NCI-H146 treated with DMSO at 0.1 percent for 48 hours (cell line): Measurements from ENCODE around the gene LEMD1.
A peak's percentile ranks its signal among the peaks of the same experiment; 100 is the strongest.

ENCODE experiments used
- DNase-seq: peaks from one replicate; lab custom pipeline; 2025; ENCODE audit not compliant: unreplicated experiment; lab: John Stamatoyannopoulos, UW

Gene LEMD1, protein sequence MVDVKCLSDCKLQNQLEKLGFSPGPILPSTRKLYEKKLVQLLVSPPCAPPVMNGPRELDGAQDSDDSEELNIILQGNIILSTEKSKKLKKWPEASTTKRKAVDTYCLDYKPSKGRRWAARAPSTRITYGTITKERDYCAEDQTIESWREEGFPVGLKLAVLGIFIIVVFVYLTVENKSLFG

DNA sequence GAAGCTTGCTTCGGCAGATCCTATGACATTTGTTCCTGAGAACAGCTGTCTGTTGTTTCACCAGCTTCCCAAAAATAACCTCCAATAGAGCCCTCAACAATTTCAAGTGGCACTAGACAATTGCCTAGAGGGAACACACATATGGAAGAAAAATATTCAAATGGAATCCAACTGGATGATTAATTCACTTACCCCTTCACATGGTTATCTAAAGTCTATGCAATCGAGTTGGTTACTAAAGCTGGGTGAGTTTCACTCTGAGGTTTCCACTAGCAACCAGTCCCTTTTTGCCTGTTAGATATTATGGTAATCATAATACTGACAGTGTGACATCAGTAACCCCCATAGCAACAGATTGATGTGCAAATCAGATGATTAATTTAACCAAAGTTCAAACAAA is at the start of gene LEMD1:
LEMD1 (minus strand) TSS at position 259 of the 400 bp plus-strand sequence. CDS start 1,520 bp downstream, outside the sequence.
- DNase-seq = no peak

DNA sequence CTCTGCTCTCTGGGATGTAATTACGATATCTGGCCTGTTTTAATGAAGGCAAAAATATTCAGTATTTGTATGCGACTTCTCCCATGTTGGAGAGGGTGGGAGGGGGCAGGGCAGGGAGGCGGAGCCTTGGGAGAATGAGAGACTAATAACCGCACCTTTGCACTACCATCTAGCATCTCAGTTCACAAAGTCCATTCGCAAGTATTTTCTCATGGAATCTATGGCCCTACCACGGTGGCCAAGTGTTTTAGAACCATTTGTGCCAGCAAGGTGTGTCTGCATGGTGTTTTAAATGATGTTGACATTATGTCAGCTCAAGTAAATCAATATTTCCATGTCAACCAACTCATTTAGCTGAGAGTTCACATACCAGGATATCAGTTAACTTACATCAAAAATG is 48.3 kb upstream of the LEMD1 start:
- DNase-seq = no peak

DNA sequence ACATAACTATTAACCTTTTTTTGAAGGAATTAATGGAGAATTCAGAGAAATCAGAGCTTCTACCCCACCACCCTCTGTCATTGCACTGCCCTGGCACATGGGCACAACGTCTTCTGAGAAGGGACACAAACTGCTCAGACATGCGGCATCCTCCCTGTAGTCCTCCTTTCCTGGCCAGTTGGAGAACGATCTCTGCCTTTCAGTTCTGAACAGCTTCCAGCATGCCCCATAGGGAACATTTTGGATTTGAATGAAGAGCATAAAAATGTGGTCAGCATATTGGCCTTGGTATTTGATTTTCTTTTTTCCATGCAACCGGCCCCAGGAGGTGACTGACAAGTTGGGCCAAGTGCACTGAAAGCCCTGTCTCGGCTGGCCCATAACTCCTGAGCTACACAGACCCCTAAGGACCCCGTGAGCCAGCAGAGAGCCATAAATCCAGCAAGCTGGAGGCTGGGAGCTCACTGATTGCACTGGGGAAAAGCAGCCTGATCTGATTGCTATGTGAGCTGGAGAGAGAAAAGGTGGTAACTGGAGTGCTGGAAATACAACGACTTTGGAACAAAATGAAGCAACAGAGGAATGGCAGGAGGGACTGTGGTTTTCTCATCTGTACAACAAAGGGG is 44.9 kb upstream of the LEMD1 start:
- no peak for DNase-seq

DNA sequence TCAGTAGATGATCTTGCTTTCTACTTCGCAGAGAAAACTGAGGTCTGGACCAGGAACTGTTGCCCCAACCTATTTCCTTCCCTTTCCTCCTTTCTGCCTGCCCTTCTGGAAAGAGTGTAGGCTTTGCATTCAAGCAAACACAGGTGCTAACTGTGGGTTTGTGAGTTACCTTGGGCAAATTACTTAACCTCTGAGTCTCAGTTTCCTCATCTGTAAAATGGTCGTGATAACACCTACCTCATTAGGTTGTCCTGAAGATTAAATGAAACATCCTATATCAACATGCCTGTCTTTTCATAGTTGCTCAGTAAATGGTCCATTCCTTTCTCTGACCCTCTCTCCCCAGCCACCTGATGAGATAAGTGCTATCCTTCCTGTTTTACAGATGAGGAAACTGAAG is 43.5 kb upstream of the LEMD1 start:
- DNase-seq = no peak

DNA sequence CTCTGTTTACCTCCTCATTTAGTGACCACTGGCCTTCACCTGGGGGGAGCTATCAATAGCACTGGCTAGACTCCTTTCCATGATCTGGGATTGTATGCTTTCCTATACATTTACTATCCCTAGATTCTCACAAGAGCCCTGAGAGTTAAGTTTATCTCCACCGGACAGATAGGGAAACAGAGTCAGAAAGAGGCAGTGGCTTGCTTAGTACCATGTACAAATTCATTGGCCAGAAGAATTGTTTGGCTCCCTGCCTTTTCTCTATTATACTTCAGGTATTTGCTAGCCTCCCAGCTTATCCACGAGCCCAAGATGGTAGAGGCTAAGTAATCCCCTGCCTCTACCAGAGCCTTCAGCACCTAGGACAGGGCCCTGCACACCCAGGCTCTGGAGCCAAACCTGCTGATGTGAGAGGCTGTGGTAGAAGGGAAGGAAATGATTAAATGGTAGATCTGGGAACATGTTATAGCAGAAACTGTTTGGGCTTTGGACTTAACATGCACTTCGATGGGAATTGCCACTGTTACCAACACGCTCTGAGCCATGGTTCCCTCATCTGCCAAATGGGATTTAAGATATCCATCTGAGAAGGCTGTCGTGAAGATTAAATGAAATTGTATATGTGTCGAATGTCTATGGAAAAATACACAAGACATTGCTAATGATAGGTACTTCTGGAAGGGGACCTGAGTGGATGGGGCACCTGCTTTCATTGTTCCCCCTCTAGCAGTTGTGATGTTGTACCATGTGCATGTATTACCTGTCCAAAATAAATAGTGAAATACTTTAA is 37.1 kb upstream of the LEMD1 start:
- no peak for DNase-seq

DNA sequence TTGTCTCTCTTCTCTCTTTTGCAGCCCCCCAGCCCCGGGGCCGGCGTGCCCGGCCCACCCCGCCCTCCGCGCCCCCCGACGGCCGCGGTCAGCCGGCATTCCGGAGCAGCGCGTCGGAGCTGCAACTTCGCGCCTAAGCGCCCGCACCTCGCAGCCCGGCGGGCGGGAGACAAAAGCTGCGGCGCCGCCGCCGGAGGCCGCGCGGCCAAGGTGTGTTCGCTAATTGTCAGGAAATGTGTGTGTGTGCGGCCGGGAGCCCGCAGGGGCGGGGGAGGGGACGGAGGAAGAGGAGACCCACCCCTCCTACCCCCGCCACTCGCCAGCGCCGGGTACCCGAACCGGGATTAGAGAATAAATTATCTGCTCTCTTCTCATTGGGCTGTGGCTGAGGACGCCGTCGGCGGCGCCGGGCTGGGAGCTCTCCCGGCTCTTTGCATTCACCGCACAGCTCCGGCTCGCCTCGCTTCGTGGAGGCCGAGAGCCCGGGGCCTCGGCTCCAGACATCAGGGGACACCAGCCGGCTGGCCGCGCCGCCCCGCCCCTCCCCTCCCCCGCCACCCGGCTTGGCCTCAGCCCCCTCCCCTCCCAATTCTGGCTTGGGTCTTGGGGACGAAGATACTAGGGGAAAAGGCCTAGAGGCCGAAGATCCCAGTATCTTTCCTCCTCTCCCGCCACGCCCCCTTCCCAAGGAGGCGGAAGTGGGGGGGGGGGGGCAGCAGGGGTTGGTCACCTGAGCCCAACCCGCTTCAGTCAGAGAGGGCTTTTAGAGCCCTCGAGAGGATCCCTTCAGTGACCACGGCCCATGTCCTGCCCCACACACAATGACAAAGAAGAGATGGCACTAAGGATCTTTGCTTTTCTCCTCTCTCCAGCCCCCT is 35.3 kb upstream of the LEMD1 start:
- DNase-seq = peak; percentile 63

DNA sequence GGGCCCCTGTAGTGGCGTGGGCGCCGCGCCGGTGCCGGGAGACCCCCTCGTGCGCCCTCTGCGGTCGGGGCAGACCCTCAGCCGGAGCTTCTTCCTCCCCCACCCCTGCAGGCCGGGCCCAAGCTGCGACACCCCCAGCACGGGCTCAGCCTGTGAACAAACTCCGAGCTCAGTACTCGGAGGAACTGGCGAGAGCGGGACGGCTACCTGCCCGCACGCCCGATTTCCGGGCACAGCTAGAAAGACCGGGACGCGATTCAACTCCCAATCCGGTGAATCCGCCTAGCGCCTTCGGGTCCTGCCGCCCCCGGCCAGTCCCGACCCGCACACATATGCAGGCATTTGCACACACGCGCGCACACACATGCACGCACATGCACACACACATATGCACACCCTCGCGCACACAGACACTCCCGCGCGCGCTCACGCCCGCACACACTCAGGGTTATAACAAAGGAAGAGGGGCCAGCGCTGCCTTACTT is 34.6 kb upstream of the LEMD1 start:
- peak; percentile 33 for DNase-seq

DNA sequence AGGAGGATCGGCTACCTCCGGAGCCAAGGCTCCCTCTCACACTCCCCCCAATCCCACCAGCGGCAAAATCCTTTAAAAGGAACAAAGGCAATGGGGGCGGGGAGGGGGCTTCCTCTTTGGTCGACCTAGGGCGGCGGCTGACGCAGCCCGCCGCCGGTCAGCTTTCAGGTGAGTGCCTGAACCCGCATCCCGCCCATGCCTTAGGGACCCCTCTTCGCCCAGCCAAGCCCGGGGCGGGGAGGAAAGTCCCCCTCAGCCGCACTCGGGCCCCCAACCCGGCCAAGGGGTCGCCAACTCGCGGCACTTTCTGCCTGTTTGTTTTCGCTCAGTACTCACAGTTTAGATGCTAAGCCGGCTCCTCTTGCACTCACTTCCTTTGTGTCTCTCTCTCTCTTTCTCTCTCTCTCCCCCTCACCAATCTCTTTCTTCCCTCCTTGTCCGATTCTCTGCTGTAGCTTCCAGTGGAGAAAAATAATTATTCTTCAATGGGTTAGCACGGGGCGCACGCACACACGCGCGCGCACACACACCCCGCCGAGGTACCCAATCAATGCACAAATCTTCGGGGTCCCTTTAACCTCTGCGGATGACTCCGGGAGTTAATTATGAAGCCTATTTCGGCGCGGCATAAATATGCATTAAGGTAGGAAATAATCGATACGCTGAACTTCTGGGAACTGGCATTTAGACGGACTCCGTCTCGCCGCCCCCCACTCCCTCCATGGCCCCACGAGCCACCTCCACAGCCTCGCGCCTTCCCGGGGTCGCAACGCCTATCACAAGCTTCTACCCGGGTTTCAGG is 33.9 kb upstream of the LEMD1 start, which contains the start of gene BLACAT1:
BLACAT1 (minus strand) TSS at position 465 of the 802 bp plus-strand sequence.
- no peak for DNase-seq

DNA sequence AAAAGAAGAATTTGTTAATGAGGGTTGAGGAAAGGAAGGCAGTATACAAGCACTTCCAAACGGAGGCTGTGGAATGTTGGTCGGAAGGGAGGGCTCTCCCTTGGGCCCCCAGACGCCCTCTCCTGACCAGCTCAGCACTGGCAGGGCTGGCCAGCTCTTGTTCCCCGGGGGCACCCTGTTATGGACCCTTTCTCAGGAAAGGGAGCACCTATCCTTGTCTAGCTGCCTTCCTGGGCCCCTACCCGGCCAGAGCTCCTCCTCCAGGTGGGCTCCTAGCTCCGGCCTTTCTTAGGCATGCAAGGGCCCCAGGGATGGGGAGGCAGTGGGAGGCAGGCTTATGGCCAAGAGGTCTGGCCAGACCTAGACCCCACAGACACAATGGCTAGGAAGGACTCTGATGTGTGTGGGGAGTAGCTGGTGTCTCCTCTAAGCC is 33.1 kb upstream of the LEMD1 start:
- DNase-seq = no peak

DNA sequence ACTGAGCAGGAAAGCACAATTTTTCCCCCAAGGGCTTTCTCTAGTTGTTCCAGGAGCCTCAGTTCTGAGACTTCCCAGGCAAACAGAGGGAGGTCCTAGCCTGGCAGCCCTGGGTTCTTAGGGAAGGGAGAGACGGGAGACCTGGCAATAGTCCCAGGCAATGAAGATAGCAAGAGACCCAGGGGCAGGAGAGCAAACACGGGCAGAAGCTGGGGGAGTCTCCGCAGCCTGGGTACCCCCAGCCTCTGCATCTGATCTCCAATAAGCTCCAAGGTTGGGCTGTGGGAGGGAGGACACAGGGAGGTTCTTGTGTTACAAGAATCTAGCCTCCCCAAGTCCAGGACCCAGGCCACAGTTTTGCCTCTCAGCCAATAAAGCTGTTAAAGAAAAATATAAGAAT is 31.6 kb upstream of the LEMD1 start:
- no peak for DNase-seq

DNA sequence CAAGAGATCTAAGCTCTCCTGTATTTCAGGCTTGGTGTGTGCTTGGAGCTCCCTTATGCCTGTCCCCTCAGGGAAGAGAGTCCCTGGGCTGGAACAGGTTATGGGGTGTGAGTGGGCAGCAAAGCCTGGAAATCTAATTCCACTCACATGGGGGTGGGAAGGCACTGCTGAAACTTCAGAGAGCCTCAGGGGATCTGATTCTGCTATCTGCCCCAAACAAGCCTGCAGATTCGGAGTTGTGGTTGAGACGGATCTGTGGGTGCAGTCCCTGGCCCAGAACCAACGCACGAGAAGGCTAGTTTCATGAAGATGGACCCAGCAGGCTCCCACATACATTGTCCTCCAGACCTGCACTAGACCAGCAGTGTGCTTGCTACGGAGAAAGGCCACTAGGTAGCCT is 31.1 kb upstream of the LEMD1 start:
- no peak for DNase-seq

DNA sequence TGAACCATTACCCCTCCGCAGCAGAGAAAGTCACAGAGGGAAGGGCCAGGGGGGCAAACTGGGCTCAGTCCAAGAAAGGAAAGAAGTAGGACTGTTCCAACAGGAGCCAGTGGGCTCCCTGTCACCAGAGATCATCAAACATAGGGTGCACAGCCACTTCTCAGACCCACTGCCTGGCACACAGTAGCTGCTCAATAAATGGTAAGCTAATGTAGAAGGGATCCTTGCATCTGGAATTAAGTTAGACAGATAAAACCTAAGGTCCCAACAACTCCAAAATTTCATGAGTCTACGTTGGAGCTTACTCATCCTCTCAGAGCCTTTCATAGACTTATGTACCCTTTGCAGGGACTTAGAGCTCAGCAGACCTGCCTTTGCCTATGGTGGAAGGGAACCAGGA is 30.5 kb upstream of the LEMD1 start:
- no peak for DNase-seq

DNA sequence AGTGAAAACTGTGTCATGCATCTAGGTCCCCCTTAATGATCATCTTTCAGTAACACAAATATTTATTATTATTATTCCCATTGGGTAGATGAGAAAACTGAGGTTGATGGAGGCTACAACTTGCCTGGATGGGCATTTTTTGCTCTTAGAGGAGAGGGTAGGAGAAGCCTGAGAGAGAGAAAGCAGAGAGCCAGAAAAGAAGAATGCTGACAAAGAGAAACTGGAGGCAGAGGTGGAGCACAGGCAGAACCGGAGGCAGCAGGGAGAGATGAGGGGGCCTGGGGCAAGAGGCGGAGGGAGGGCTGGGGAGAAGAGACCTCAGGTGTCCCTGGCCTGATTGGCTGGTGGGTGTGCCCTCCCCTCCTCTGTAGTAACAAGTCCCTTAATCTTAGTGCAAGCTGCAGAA is 29.9 kb upstream of the LEMD1 start:
- DNase-seq = no peak

DNA sequence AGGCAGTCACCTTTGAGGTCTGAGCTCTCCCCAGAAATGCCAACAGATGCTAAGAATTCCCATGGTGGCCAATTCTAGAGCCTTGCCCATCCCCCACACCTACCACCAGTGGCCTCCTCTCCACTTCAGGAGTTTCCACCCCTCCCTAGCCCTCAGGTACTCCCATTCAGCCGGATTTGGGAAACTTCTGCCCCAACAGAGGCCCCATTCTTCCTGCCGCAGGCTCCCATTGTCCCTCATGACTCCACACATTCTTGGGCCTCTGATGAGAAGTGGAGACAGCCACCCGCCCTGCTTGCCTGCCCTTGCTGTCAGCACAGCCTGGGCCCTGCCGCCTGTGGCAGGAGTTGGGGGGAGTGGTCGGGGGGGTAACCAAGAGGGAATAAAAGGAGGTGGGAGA is 29.3 kb upstream of the LEMD1 start:
- DNase-seq = no peak

DNA sequence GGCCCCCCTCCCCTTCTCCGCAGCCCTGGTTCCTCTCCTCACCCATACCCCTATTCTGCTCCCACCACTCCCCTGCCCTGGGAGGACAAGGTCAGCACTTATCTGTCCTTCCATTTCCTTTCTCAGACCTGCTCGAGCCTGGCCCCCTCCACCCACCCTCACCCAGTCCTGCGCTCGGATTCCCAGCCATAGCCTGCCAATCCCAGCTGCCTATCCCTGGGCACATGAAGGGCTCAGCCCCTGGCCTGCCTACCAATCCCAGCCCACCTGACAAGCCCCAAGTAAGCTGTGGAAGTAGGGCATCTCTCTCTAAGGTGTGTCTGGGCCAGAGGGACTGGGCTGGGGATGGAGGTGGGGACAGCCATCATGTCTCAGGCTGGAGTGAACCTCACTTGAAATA is 28.6 kb upstream of the LEMD1 start:
- no peak for DNase-seq

DNA sequence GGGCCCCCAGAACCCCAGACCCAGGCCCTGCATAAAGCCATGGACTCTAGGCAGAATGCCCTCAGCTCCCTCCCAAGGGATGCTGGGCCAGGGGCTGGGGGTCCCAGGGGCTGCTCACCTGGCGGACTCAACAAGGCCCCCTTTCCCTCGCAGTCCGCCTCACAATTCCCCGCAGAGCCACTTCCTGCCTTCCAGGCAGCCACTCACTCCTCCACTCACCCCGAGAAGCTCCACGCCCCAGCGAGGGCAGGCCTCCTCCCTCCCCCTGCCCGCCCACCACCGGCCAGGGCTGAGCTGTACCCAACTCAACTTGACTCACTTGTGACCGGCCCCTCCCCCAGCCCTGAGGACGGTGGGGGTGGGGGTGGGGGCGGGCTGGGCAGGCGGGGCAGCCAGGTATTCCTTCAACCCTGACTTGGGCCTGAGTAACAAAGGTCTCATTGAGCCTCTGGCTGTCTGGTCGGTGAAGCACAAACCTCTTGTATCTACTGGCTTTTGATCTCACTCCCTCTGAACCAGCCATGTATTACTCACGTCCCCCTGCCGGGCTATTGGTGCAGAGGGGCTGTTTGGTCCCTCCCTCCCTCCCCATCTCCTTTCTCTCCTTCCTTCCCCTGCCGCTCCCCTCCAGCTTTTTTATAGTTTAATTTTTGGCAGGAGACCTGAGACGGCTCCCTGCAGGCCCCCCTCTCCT is 28.0 kb upstream of the LEMD1 start:
- DNase-seq = no peak

DNA sequence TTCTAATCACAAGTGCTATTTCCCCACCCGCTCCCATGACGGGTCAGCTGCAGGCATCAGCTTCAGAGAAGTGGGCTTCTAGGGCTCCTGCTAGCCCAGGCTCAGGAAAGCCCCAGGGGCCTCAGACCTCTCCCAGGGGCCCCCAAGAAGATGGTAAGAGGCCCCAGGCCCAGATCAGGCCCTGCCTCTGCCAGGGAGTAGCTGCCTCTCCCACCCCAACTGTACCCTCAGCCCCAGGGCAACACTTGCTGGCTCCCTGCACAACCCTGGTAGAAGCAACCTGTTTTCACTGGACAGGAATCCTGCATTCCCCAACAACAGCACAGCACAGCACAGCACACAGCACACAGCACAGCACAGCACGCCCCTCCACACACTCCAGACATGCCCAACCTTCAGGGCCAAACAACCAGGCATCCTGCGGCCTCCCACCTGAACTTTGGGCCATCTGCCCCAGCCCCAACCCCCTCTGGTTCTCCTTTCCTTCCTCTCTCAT is 27.4 kb upstream of the LEMD1 start:
- no peak for DNase-seq

DNA sequence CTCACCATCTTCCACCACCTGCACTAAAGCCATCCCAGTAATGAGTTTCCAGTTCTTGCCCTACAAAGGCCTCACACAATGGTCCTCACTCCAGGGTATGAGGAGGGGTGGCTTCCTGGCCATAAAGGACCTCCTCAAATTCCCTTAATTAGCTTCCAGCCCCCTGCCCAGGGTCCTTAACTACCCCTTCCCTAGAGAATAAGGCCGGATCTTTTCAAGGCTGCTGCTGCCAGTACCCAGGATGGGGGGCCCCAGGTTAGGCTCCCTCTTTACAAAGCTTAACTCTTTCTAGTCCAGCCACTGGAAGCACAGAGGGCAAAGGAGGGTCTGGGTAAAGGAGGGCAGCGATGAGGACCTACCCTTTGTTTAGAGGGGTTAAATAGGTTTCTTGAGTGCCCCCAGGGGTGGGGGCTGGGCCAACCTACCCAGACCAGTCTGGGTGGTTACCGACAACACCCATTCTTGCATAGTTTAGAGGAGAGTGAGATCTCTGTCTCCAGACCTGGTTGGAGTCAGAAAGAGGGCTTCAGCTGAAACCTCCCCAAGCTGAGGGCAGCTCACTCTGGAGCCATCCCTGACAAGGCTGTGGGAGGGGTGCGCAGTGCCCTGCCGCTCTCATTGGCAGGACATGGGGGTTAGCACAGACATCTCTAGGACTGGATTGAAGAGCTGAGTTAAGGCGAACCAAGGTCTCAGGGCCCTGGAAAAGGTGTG is 26.8 kb upstream of the LEMD1 start:
- no peak for DNase-seq
